ENCODE measurements around the gene IFITM10.

Gene IFITM10

DNA sequence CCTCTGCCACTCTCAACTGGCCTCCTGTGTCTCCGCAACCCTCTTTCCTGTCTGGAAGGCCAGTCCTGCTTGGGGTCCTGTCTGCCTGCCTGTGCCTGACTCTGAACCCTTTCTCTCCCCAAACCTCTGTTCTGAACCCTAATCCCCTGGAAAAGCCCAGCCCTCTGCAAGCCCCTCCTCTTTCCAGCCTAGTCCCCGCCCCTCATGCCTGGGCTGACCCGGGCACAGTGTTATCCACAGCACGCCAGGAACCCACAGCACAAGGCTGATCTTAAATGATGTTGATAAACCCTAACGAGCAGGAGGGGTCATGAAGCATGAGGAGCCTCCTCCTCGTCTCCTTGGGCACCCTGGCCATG, at the start of gene IFITM10:
IFITM10 (minus strand) TSS at position 115 of the 359 bp plus-strand sequence. CDS start 153 bp downstream, outside the sequence.
- in situ Hi-C loops (cut with MboI; ENCODE audit: low sequenced_read_pairs) = no loop called here

DNA sequence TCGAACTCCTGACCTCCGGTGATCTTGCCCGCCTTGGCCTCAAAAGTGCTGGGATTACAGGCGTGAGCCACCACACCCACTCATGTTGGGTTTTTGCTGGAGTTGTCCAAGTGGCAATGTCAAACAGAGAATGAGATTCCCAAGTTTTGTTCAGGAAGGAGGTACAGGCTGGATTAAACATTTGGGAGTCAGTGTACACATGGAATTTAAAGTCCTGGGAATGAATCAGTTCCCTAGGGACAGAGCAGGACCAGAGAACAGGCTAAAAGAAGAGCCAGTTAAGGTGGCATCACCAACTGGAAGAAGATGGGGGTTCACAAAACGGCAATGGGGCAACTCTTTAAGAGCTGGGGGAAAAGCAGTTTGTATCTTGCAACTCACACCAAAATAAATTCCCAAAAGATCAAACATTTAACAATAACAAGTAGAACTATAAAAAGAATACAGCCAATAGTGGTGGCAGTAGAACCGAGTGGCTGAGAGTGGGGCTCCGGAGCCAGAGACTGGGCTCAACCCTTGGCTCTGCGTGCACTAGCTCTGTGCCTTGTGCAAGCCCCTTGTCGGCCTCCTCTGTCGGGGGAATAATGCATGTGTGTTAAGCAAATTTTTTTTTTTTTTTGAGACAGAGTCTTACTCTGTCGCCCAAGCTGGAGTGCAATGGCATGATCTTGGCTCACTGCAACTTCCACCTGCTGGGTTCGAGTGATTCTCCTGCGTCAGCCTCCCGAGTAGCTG, 47.2 kb upstream of the IFITM10 start:
- in situ Hi-C loops (cut with MboI; ENCODE audit: low sequenced_read_pairs) = no loop called here

DNA sequence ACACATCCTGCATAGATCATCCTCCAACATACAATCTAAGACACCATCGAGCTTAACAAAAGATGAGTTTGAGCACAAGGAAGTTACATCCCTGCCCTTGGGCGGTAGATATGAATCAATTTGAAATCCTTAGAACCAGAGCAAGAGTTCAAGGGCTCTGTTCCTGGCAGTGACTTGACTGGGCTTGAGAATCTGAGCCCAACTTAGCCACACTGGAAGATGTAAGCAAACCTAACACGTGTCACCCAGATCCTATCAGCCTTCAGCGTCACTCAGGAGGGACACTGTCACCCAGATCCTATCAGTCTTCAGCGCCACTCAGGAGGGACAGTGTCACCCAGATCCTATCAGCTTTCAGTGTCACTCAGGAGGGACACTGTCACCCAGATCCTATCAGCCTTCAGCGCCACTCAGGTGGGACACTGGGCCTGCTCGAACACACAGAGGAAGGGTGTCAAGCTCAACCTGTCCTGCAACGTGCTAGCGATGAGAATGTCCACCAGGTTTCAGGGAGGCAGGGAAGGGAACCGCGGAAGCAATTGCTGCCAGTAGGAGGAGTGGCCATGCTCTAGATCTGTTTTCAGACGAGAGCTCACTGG, 46.1 kb upstream of the IFITM10 start:
- in situ Hi-C loops (cut with MboI; ENCODE audit: low sequenced_read_pairs) = no loop called here

DNA sequence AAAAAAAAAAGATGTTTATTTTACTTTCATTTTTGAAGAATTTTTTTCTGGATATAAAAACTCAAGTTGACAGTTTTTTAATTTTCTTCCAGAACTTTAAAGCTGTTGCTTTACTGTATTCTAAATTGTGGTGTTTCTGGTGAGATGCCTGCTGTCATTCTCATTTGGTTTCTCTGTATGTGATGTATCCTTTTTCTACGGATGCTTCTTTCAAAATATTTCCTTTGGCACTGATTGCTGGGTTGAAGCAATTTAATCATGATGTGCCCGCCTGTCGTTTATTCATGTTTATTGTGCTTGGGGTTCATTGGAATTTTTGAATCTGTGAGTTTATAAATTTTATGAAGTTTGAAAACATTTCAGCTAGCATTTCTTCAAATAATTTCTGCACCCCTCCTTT, 42.7 kb upstream of the IFITM10 start:
- in situ Hi-C loops (cut with MboI; ENCODE audit: low sequenced_read_pairs) = no loop called here

DNA sequence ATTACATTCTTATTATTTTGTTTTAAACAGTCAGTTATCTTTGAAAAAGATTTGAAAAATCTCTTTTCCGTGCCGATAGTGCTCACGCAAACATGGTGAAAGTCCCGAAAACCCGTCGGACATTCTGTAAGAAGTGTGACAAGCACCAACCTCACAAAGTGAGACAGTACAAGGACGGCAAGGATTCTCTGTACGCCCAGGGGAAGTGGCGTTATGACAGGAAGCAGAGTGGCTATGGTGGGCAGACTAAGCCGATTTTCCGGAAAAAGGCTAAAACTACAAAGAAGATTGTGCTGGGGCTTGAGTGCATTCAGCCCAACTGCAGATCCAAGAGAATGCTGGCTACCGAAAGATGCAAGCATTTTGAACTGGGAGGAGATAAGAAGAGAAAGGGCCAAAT, 42.1 kb upstream of the IFITM10 start:
- in situ Hi-C loops (cut with MboI; ENCODE audit: low sequenced_read_pairs) = no loop called here

DNA sequence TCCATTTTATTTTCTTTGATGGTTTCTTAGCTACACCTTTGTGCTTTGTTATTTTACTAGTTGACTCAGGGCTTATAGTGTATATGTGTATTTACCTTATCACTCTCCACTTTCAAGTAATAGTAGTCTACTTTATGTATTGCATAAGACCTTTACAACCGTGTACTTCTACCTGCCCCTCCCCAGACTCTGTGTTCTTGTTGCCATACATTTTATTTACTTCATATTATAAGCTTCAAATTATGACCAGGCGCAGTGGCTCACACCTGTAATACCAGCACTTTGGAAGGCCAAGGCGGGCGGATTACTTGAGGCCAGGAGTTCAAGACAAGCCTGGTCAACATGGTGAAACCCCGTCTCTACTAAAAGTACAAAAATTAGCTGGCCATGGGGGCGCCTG, 41.5 kb upstream of the IFITM10 start:
- in situ Hi-C loops (cut with MboI; ENCODE audit: low sequenced_read_pairs) = no loop called here

DNA sequence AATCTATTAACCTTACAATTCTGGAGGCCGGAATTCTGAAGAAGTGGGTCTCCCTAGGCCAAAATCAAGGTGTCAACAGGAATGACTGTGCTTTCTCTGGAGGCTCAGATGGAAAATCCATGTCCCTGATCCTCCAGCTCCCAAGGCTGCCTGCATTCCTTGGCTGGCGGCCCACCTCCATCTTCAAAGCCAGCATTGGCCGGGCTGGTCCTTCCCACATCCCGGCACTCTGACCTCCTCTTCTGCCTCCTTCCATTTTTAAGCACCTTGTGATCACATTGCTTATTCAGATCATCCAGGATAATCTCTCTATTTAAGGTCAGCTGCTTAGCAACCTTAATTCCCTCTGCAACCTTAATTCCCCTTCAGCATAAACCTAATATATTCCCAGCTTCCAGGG, 36.1 kb upstream of the IFITM10 start:
- in situ Hi-C loops (cut with MboI; ENCODE audit: low sequenced_read_pairs) = no loop called here

DNA sequence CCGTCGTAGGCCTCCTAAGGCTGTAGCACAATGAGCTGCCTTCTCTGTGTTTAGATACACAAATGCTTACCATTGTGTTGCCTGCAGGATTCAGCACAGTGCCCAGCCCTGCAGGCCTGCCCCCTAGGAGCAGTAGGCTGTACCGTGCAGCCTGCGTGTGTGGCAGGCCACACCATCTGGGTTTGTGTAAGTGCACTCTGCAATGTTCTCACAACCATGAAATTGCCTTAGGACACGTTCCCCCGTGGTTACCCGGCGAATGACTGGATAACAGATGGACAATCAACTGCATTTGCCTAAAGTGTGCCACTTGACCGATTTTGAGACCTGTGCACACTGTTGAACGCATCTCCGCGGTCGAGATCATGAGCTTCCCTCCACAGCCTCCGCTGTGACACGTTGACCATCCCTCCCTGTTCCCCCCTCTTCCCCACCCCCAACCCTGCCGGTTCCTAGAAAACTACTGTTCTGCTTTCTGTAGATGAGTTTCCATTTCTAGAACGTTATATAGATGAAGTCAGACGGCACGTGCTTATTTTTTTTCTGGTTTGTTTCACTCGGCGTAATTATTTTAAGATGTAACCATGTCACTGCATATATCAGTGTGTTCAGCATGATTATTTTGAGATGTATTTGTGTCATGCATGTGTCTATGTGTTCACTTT, 35.5 kb upstream of the IFITM10 start:
- in situ Hi-C loops (cut with MboI; ENCODE audit: low sequenced_read_pairs) = no loop called here

DNA sequence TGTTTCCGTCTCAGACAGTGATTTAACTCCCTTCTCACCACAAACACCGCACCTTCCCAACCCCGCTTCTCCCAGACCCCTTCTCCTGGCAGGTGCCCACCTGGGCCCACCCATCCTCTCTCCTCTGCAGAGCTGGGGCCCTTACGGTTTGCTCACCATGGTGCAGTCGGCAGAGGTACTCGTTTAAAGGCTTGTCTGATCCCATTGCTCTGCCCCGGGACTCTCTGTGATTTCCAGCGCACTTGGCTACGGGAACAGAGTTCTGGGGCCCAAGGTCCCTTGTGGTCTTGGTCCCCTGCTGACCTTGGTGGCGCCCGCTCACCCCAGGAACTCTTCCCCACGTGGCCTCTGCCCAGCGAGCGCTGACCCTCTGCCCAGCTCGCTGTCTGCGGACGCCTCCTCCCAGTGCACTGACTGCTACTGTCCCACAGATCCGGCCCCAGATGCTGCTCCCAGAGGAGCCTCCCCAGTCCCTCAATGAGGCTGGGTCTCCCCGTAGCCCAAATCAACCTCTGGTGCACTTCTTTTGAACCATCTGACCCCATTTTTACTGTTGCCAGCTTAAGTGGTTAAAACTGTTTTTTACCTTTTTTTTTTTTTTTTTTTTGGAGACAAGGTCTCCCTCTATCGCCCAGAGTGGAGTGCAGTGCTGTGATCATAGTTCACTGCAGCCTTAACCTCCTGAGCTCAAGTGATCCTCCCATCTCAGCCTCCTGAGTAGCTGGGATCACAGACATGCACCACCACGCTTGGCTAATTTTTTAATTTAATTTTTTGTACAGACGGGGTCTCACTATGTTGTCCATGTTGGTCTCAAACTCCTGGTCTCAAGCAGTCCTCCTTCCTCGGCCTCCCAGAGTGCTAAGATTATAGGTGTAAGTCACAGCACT, 34.6 kb upstream of the IFITM10 start:
- in situ Hi-C loops (cut with MboI; ENCODE audit: low sequenced_read_pairs) = no loop called here

DNA sequence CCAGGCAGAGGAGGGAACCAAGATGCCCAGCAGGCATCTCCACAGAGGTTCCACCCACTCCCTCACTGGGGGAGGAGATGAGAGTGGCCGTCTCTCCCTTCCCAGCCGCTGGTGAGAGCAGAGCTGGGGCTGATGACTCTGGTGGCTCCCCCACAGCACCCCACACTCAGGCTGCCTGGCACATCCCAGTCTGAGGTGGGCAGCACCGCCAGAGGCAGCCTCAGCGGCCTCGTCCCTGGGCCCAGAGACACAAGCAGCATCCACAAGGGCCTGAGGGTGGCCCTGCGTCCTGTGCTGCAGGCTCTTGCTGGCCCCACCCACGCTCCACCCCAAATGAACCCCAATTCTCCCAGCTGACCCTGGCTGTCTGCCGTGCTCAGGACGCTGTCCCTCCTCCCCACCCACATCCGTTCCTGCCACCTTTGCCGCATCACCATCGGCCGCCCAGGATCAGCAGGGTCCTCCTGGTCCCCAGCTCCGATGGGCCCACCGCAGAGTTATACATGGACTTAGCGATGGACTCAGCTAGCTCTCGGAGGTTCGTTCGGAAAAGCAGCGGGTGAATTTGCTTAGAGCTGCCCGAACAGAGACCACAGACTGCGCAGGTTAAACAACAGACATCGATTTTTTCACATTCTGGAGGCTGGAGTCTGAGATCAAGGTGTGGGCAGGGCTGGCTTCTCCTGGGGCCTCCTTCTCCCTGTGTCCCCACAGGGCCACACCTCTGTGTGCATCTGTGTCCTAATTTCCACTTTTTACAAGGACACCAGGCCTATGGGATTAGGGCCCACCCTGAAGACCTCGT, 33.5 kb upstream of the IFITM10 start:
- in situ Hi-C loops (cut with MboI; ENCODE audit: low sequenced_read_pairs) = no loop called here

DNA sequence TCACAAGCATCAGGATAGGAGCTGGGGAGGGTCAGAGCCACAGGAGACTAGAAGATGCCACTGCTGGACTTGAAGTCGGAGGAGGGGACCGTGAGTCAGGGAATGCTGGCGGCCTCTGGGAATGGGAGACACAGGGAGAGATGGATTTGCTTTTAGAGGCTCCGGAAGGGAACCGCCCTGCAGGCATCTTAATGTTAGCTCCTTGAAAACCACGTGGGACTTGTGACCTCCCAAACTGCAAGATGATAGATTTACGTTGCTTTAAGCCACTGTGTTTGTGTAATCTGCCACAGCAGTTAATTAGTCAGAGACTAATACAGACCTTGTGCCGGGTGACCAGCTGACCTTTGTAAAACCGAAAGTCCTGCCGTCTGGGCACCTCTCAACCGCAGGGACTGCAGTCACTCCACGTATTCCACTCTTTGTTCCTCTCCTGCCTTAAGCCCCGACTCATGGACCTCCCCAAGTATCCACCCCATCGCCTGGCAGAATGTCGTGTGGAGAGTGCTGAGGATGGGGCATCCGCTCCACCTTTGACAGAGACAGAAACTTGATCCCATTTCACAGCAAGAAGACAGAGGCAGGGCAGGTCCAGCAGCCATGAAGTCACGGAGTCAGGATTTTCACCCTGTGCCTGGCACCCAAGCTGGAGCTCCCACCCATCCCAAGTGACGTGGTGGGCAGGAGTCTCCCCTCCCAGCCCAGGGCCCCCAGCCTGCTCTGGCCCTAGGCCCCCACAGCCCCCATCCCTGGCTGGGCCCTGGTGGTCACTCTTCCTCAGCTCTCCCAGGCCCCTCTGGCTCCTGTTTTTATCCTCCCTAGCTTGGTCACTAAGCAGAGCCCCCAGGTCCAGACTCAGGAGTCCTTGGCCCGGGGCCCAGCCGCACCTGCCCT, 32.7 kb upstream of the IFITM10 start:
- in situ Hi-C loops (cut with MboI; ENCODE audit: low sequenced_read_pairs) = no loop called here

DNA sequence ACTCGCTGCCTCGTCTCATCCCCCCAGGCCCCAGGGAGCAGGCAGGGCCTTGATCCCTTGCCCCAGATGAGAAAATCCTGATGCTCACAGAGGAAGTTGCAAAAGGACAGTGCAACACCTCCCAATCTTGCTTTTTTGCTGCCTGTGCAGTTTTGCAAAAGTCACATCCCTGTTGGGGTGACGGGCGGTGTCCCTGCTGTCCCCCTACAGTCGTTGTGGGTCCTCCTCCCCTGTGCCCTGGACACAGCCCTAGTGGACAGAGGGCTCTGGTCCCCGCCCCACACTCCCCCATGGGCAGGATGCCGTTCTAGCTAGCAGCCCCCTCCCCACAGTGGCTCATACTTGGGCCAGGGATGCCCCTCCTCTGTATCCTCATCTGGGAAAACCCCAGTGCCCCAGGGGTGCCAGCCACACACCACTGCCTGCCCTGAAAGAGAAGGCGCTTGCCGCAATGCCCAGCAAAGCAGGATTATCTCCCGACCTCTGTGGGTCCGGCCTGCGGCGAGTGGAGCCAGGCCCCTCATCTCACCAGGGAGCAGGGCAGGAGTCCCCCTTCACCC, 31.7 kb upstream of the IFITM10 start:
- in situ Hi-C loops (cut with MboI; ENCODE audit: low sequenced_read_pairs) = no loop called here

DNA sequence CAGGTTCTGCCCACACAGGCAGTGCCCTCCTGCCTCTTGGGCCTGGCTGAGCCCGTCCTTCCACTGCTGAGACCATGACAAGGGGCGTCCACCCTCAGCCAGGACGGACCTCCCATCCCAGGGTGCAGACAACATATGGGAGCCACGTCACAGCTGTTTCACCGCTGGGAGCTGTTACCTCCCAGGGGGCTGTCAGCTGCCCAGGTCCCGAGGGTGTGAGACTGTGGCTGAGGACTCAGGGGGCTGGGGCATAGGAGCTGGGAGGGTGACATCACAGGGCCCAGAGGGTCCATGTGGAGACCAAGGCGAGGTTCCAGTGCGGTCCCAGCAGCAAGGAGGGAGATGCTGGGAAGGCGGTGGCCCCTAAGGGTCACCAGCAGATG, 31.2 kb upstream of the IFITM10 start:
- in situ Hi-C loops (cut with MboI; ENCODE audit: low sequenced_read_pairs) = no loop called here

DNA sequence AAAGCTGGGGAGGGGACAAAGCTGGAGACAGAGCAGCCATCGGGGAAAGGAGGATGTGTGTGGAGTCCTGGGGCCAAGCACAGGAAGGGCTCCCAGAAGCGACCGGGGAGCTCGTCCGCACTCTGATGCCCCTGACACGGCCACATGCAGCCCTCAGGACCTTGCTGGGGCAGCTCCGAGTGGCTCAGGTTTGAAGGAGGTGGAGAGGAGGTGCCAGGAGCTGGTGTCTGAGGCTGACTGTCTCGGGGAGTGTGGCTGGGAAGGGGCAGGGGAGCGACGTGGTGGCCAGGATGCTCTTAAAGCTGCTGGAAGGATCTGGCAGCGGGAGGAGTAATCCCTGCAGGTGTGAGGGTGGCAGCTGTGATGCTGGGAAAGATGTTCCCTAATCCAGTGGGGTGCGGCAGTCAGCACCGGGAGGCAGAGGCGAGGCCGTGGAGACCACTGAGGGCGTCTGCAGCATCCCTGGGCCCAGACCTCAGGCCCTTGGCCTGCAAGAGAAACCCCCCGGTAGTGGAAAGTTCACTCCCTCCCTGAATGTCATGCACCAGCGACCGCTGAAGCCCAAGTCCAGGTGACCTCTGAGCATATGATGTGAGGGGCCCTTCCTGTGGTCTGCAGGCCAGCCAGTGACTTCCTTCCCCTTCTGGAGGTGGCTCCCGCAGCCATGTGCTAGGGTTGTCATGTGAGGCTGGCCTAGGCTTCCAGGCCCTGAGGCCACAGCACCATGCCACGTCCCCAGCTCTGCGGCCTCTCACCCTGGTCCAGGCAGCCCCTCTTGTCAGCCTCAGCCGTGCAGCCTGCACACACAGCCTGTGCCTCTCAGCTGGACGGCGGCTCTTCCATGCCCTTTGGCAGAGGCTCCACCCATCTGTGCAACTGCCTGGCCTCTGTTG, 30.6 kb upstream of the IFITM10 start:
- in situ Hi-C loops (cut with MboI; ENCODE audit: low sequenced_read_pairs) = no loop called here

DNA sequence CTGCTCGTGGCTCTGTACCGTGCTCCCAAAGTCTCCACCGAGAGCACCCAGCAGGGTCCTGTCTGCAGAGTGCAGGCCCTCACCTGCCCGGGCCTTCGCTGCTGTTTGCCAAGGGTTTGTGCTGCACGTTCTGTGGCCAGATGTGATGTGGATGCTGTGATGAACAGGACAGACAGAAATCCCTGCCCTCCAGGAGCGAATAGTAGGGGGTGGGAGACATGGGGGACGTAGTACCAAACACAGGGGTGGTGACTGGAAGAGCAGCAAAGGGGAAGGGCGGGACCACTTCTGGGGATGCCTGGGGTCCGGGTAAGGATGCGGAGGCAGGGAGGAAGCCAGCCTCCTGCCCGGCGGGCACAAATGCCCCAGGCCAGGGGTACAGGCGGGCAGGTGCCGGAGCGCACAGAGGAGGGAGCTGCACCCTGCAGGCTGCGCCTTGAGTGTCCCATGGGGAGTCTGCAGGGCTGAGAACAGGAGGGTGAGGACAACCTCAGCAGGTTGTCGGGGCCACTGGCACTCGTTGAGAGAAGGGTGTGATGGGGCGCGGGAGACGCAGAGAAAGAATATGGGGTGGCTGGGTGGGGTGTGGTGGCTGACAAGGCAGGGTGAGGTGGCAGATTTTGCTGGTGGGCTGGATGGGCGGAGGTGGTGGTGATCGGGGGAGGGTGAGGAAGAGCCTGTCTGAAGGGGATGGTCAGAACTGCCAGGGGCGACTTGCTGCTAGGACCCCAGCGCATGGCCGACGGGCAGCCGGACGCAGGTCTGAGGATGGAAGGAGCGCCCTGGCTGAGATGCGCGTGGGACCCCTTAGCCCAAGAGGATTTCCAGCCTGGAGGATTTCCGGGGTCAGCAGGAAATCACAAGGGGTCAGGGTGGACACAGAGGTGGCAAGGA, 29.7 kb upstream of the IFITM10 start:
- in situ Hi-C loops (cut with MboI; ENCODE audit: low sequenced_read_pairs) = no loop called here

DNA sequence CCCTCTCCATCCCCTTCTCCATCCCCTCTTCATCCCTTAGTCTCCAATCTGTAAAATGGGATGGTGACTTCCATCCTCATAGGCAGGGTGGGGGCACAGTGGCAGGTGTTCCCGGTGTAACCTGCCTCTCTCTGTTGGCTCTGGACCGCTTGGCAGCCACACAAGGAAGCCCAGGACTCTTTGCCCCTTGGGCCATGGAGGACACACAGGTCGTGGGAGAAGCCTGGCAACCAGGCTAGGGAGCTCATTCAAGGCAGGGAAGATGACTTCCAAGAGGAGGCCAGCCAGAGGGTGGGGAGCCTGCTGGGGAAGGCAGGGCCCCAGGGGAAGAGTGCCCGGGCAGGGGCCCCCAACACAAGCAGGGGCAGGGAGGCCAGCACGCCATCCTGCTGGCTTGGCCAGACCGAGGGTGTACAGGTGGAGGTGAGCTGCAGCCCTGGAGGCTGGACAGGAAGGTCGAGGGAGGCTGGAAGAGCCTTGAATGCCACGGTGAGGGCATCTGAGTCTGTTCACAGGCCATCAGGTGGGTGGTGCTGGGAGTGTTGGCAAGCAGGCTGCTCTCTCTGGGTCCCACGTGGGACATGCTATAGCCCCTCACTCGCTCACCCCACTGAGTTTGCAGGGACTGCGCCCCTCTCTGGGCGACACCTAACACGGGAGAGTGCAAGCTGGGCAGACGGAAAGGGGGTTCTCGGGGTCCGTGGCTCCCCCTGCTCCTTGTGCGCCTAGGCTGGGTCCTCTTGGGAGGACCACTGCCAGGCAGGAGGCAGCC, 28.8 kb upstream of the IFITM10 start:
- in situ Hi-C loops (cut with MboI; ENCODE audit: low sequenced_read_pairs) = no loop called here

Data from HL-60/S4 treated with phorbol 12-myristate 13-acetate at 8.2 ng/mL for 4 days and 3 days (cell line).